Measurements from ENCODE around the gene SURF2.

Gene SURF2

GRCh38 chr9:133382507-133383141 is 26.3 kb downstream of the SURF2 start:
- Histone ChIP-seq H3K79me2 (ENCODE audit: insufficient read depth, low read depth) (no peaks in the 10 kb centered on the region), H3K27me3 (ENCODE audit: insufficient read depth, low read depth) (peaks cover 12% of the 10 kb centered on the region; the same call in 1 of the 2 replicates), H2AFZ (ENCODE audit: low read depth) (no peak overlapping the region), H3K9ac (no peak overlapping the region), H3K4me3 (IDR thresholded peaks at IDR 0.05; ENCODE audit: insufficient read depth, low read depth, low read length) (no peak overlapping the region), H3K4me1 (ENCODE audit: low read depth, poor library complexity, severe bottlenecking) (no peaks in the 10 kb centered on the region), H3K27ac (no peak overlapping the region), H4K20me1 (ENCODE audit: insufficient read depth) (no peaks in the 10 kb centered on the region), H3K36me3 (ENCODE audit: insufficient read depth) (no peaks in the 10 kb centered on the region), H3K4me2 (no peak overlapping the region)
- no peak for TF ChIP-seq CTCF (conservative IDR thresholded peaks at IDR 0.05; ENCODE audit: low read depth, low read length)

GRCh38 chr9:133383438-133383837 is 27.1 kb downstream of the SURF2 start:
- Histone ChIP-seq H3K27ac (no peak overlapping the region), H3K4me2 (no peak overlapping the region), H3K4me3 (IDR thresholded peaks at IDR 0.05; ENCODE audit: insufficient read depth, low read depth, low read length) (no peak overlapping the region), H3K36me3 (ENCODE audit: insufficient read depth) (no peaks in the 10 kb centered on the region), H4K20me1 (ENCODE audit: insufficient read depth) (no peaks in the 10 kb centered on the region), H3K9ac (no peak overlapping the region), H3K79me2 (ENCODE audit: insufficient read depth, low read depth) (no peaks in the 10 kb centered on the region), H3K4me1 (ENCODE audit: low read depth, poor library complexity, severe bottlenecking) (no peaks in the 10 kb centered on the region), H3K27me3 (ENCODE audit: insufficient read depth, low read depth) (peaks cover 12% of the 10 kb centered on the region; the same call in 1 of the 2 replicates), H2AFZ (ENCODE audit: low read depth) (no peak overlapping the region)
- TF ChIP-seq CTCF (conservative IDR thresholded peaks at IDR 0.05; ENCODE audit: low read depth, low read length), result no peak

- Histone ChIP-seq H3K79me2 (ENCODE audit: insufficient read depth, low read depth) (no peaks in the 10 kb centered on the region), H3K4me2 (no peak overlapping the region), H3K4me1 (ENCODE audit: low read depth, poor library complexity, severe bottlenecking) (no peaks in the 10 kb centered on the region), H3K9ac (no peak overlapping the region), H3K27ac (no peak overlapping the region), H3K36me3 (ENCODE audit: insufficient read depth) (no peaks in the 10 kb centered on the region), H4K20me1 (ENCODE audit: insufficient read depth) (no peaks in the 10 kb centered on the region), H3K4me3 (IDR thresholded peaks at IDR 0.05; ENCODE audit: insufficient read depth, low read depth, low read length) (no peak overlapping the region), H2AFZ (ENCODE audit: low read depth) (no peak overlapping the region), H3K27me3 (ENCODE audit: insufficient read depth, low read depth) (peaks cover 26% of the 10 kb centered on the region)
- no peak for TF ChIP-seq CTCF (conservative IDR thresholded peaks at IDR 0.05; ENCODE audit: low read depth, low read length)
Measured at GRCh38 chr9:133384736-133385321, 28.5 kb downstream of the SURF2 start.

GRCh38 chr9:133385452-133385851 is 29.1 kb downstream of the SURF2 start:
- no peak overlapping the region for H2AFZ ChIP-seq (ENCODE audit: low read depth)
- H3K27me3 ChIP-seq (ENCODE audit: insufficient read depth, low read depth), result peaks cover 32% of the 10 kb centered on the region
- TF ChIP-seq CTCF (conservative IDR thresholded peaks at IDR 0.05; ENCODE audit: low read depth, low read length), result no peak
- H3K9ac ChIP-seq, result no peak overlapping the region
- no peaks in the 10 kb centered on the region for H4K20me1 ChIP-seq (ENCODE audit: insufficient read depth)
- H3K27ac ChIP-seq, result no peak overlapping the region
- no peak overlapping the region for H3K4me2 ChIP-seq
- no peaks in the 10 kb centered on the region for H3K36me3 ChIP-seq (ENCODE audit: insufficient read depth)
- no peak overlapping the region for H3K4me3 ChIP-seq (IDR thresholded peaks at IDR 0.05; ENCODE audit: insufficient read depth, low read depth, low read length)
- H3K79me2 ChIP-seq (ENCODE audit: insufficient read depth, low read depth), result no peaks in the 10 kb centered on the region
- no peaks in the 10 kb centered on the region for H3K4me1 ChIP-seq (ENCODE audit: low read depth, poor library complexity, severe bottlenecking)
